K562 (cell line): ENCODE data around the gene SEC23IP. TPM values are rescaled to one million over a fixed set of nuclear protein-coding genes. Genes with fewer than 3 reads are reported as not detected.

Experiments used
- ATAC-seq: fragments of 200-7000 bp; cut with Tn5 transposase; 3 replicates; pipeline ENCODE4 v1.9.1; 2020; ENCODE audit warnings: moderate library complexity
- BruUV-seq: library from RNA; stranded (reverse); fragments of 400-500 nt; replicated peaks from 2 replicates; lab custom pipeline; 2021; lab: Mats Ljungman, UMichigan
- CTCF ChIA-PET: fragments of 300-600 bp; formaldehyde crosslinking; extraction: SDS; loops from one replicate; lab custom pipeline; 2021; ENCODE audit warnings: low intra/inter-chr PET ratio; lab: Yijun Ruan, JAX
- POLR2A ChIA-PET: fragments of 300-600, 350-650 bp; sonication (Branson Sonifier 250); formaldehyde crosslinking; extraction: SDS; loops from one replicate; lab custom pipeline; 2021; ENCODE audit warnings: antibody characterized with exemption, inconsistent platforms; lab: Yijun Ruan, JAX
- DNase-seq, 4 experiments: peaks; one replicate each; pipeline versions ENCODE4 v3.0.0 to v3.0.0-alpha.2; 2011 to 2018; ENCODE audit warnings: low spot score in 3 of 4, mixed read lengths in 3 of 4; ENCODE audit errors: extremely low read depth in 1 of 4
- FAIRE-seq: peaks from 2 replicates; lab custom pipeline; 2011; peaks lifted over from hg19 to GRCh38; lab: Jason Lieb, UNC
- H2AFZ ChIP-seq: 2 replicates; pipeline ENCODE4 v1.6.0; 2011; ENCODE audit warnings: low read depth, low read length, control low read depth, inconsistent platforms
- H3K27ac ChIP-seq: fragments of 200-600 bp; 3 replicates; pipeline ENCODE4 v1.8.0; 2011; ENCODE audit warnings: low read depth, mild to moderate bottlenecking, control low read depth, inconsistent platforms, low read length, moderate library complexity, mixed read lengths; ENCODE audit errors: extremely low read depth
- H3K27me3 ChIP-seq, 2 experiments: fragments of 300-600 bp in 1 of 2; 2 replicates in 1 of 2; 3 replicates in 1 of 2; pipeline versions ENCODE4 v1.6.0 to v1.8.0; 2011; ENCODE audit warnings: inconsistent platforms in 2 of 2, low read length in 2 of 2, mild to moderate bottlenecking in 1 of 2, mixed read lengths in 1 of 2, moderate library complexity in 1 of 2; ENCODE audit not compliant: control insufficient read depth in 2 of 2, insufficient read depth in 2 of 2
- H3K36me3 ChIP-seq: fragments of 300-600 bp; 3 replicates; pipeline ENCODE4 v1.8.0; 2011; ENCODE audit warnings: mild to moderate bottlenecking, low read length, inconsistent platforms; ENCODE audit not compliant: control insufficient read depth, insufficient read depth
- H3K4me1 ChIP-seq, 2 experiments: fragments of 200-600 bp in 1 of 2; replicated peaks in 1 of 2; 2 replicates in 1 of 2; 3 replicates in 1 of 2; pipeline versions ENCODE4 v1.5.1 to v1.8.0; 2011; ENCODE audit warnings: inconsistent platforms in 2 of 2, low read length in 2 of 2, mild to moderate bottlenecking in 1 of 2, mixed read lengths in 1 of 2, moderate library complexity in 1 of 2; ENCODE audit not compliant: control insufficient read depth in 2 of 2, insufficient read depth in 2 of 2
- H3K4me2 ChIP-seq: 2 replicates; pipeline ENCODE4 v1.6.1; 2011; ENCODE audit warnings: low read length, control low read depth, inconsistent platforms, mixed read lengths; ENCODE audit not compliant: insufficient read depth
- H3K4me3 ChIP-seq: fragments of 200-600 bp; sonication (generic), shearing (Covaris generic); 2 replicates; pipeline ENCODE4 v1.5.1; 2016; ENCODE audit warnings: control low read depth, inconsistent platforms
- H3K79me2 ChIP-seq: fragments of 200-600 bp; 3 replicates; pipeline ENCODE4 v1.8.0; 2011; ENCODE audit warnings: low read length, inconsistent platforms; ENCODE audit not compliant: control insufficient read depth, insufficient read depth
- H3K9ac ChIP-seq, 2 experiments: 2 replicates each; pipeline versions ENCODE4 v1.6.0 to v1.6.1; 2011; ENCODE audit warnings: low read depth in 2 of 2, low read length in 2 of 2, control low read depth in 1 of 2, inconsistent platforms in 1 of 2, mild to moderate bottlenecking in 1 of 2, mixed read lengths in 1 of 2; ENCODE audit not compliant: insufficient read depth in 1 of 2
- H3K9me1 ChIP-seq: one replicate; pipeline ENCODE4 v1.6.0; 2011; ENCODE audit warnings: inconsistent platforms, mild to moderate bottlenecking, low read length, moderate library complexity; ENCODE audit not compliant: control insufficient read depth, insufficient read depth
- H3K9me3 ChIP-seq: replicated peaks from 2 replicates; pipeline ENCODE4 v1.5.1; 2011; ENCODE audit warnings: low read depth, low read length, inconsistent platforms; ENCODE audit not compliant: control insufficient read depth, insufficient read depth
- H4K20me1 ChIP-seq: replicated peaks from 2 replicates; pipeline ENCODE4 v1.6.1; 2011; ENCODE audit warnings: low read length, inconsistent platforms, mixed read lengths; ENCODE audit not compliant: control insufficient read depth, insufficient read depth
- CREM ChIP-seq: IDR thresholded peaks from 2 replicates; pipeline ENCODE4 v1.6.1; 2014; ENCODE audit warnings: antibody characterized with exemption, low read depth
- E2F6 ChIP-seq, 2 experiments: IDR thresholded peaks; 2 replicates each; pipeline ENCODE4 v1.6.1; 2011; ENCODE audit warnings: borderline replicate concordance in 1 of 2, control low read depth in 1 of 2, low read depth in 1 of 2, low read length in 1 of 2, mild to moderate bottlenecking in 1 of 2, mixed read lengths in 1 of 2, moderate library complexity in 1 of 2; ENCODE audit not compliant: insufficient read depth in 1 of 2, insufficient read length in 1 of 2, poor library complexity in 1 of 2, severe bottlenecking in 1 of 2; ENCODE audit errors: extremely low read depth in 1 of 2
- LEF1 ChIP-seq: fragments of 450-650 bp; IDR thresholded peaks from 2 replicates; pipeline ENCODE4 v1.6.1; 2016; ENCODE audit warnings: mild to moderate bottlenecking
- RBM14 ChIP-seq: fragments of 200-400 bp; formaldehyde crosslinking; IDR thresholded peaks from 2 replicates; pipeline ENCODE4 v1.6.1; 2018; ENCODE audit warnings: low read depth, mild to moderate bottlenecking, low read length, moderate library complexity, borderline replicate concordance; ENCODE audit not compliant: insufficient read depth
- ZNF24 ChIP-seq: fragments of 450-650 bp; IDR thresholded peaks from 2 replicates; pipeline ENCODE4 v1.6.1; 2016
- ZNF354B ChIP-seq: fragments of 250-450 bp; sonication (Bioruptor Pico); IDR thresholded peaks from 2 replicates; pipeline ENCODE4 v1.4.0; 2020
- WGBS: fragments of 100-300 bp; shearing (Covaris generic); methylation state at CpG from one replicate; pipeline ENCODE4 v1.1.6; 2016; ENCODE audit warnings: low coverage, mixed read lengths; ENCODE audit not compliant: insufficient coverage; ENCODE audit errors: missing lambda C conversion rate; 5-methylcytosine and 5-hydroxymethylcytosine counted together
- in situ Hi-C: fragments of 300-500 bp; cut with MboI; formaldehyde crosslinking; loops from 4 replicates; pipeline ENCODE4 v1.15.0; 2018; ENCODE audit warnings: inconsistent platforms, mixed read lengths
- intact Hi-C: fragments of 100-400 bp; cut with micrococcal nuclease; formaldehyde crosslinking; loops from 2 replicates; pipeline ENCODE4 v1.14.2; 2022
- polyA plus RNA-seq, 8 experiments: library from polyadenylated mRNA; depleted of rRNA in 4 of 8; stranded (reverse) in 5 of 8; unstranded in 3 of 8; fragments of >200 nt; fragmentation: Nextera tagmentation in 2 of 8; fragmentation: Illumina TruSeq in 1 of 8; extraction: Ambion mirVana in 2 of 8; extraction: Trizol in 1 of 8; gene quantifications; 2 replicates each; pipeline versions ENCODE4 v1.2.1 to v1.2.3, GENCODE V29; 2011 to 2014; ENCODE audit warnings: inconsistent platforms in 1 of 8, missing spikeins in 1 of 8
- total RNA-seq, 7 experiments: library from RNA; depleted of rRNA in 6 of 7; stranded (reverse); fragments of >200 nt in 6 of 7; fragmentation: Illumina TruSeq in 2 of 7; extraction: Trizol in 2 of 7; gene quantifications; 2 replicates each; pipeline versions ENCODE4 v1.2.1 to v1.2.3, GENCODE V29; 2011 to 2021; ENCODE audit warnings: low replicate concordance in 1 of 7
- TF ChIP-seq, protein P1 (sequence below): sonication (generic); IDR thresholded peaks from 2 replicates; pipeline ENCODE4 v1.6.1; 2016
- TF ChIP-seq, protein P2 (sequence below): fragments of 250-450 bp; sonication (Bioruptor Pico); IDR thresholded peaks from 2 replicates; pipeline ENCODE4 v1.8.0; 2021; ENCODE audit warnings: borderline replicate concordance, mild to moderate bottlenecking, moderate library complexity; ENCODE audit not compliant: poor library complexity, severe bottlenecking

Gene SEC23IP
- total and polyA plus RNA-seq, 9 of the 15 experiments (the other 6 are each of a cell fraction or from before 2014, with no cell fraction given) = 15.8 to 38.4 (median 22.5) TPM

DNA sequence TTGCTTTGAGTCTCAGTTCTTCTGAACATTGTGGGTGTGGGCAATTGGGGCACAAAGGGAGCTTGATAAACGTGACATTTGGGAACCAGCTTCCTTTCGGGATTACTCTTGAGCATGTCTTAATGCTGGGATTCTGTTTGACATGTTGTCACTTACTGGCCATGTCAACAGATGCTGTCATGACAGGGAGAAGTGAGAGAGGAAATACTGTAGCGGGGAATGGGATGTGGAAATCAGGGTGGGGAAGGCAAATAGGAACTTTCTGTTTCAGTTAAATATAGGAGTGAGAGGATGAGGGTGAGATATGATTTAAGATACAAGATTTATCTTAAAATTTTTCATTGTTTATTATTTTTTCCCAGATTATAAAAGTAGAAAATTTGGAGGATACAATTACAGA, 83.9 kb downstream of the SEC23IP start:
- H3K4me1 ChIP-seq = no peaks in the 10 kb centered on the region; a peak in 1 of 5 replicates
- H3K4me2 ChIP-seq = no peak overlapping the region
- DNase-seq (no peak), FAIRE-seq (no peak), ATAC-seq (no peak)
- no TSS peak for BruUV-seq
- no peak overlapping the region for H3K9ac ChIP-seq
- H3K27ac ChIP-seq = no peak overlapping the region
- no peaks in the 10 kb centered on the region for H3K79me2 ChIP-seq
- in situ Hi-C loops (no loop called here), intact Hi-C loops (no loop called here)
- TF ChIP-seq, protein P1, sequence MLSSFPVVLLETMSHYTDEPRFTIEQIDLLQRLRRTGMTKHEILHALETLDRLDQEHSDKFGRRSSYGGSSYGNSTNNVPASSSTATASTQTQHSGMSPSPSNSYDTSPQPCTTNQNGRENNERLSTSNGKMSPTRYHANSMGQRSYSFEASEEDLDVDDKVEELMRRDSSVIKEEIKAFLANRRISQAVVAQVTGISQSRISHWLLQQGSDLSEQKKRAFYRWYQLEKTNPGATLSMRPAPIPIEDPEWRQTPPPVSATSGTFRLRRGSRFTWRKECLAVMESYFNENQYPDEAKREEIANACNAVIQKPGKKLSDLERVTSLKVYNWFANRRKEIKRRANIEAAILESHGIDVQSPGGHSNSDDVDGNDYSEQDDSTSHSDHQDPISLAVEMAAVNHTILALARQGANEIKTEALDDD = no peak
- TF ChIP-seq, protein P2, sequence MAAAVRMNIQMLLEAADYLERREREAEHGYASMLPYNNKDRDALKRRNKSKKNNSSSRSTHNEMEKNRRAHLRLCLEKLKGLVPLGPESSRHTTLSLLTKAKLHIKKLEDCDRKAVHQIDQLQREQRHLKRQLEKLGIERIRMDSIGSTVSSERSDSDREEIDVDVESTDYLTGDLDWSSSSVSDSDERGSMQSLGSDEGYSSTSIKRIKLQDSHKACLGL (CRISPR knock-in tag) = no peak
- TF ChIP-seq CREM (no peak), ZNF354B (no peak), RBM14 (no peak), E2F6 (IDR thresholded peaks at IDR 0.05; ENCODE audit: borderline replicate concordance in 1 of 2, extremely low read depth in 1 of 2, insufficient read depth in 1 of 2, insufficient read length in 1 of 2, low read depth in 1 of 2, low read length in 1 of 2, poor library complexity in 1 of 2, severe bottlenecking in 1 of 2) (no peak), ZNF24 (no peak), LEF1 (no peak)
- H3K9me1 ChIP-seq = no peaks in the 10 kb centered on the region
- H3K27me3 ChIP-seq = peaks cover 0 to 11% of the 10 kb centered on the region in 2 experiments; a peak in 2 of 5 replicates
- WGBS = 0% methylated on average over 2 of the region's 3 CpGs
- ChIA-PET CTCF (no interaction called here), POLR2A (no interaction called here)
- no peaks in the 10 kb centered on the region for H3K36me3 ChIP-seq
- H3K9me3 ChIP-seq = no peaks in the 10 kb centered on the region
- no peaks in the 10 kb centered on the region for H4K20me1 ChIP-seq
- no peak overlapping the region for H2AFZ ChIP-seq
- no peak overlapping the region for H3K4me3 ChIP-seq
